Esophagus mucosa (tissue), 1 donor: ENCODE data around the gene SLC22A5. TPM values are rescaled to one million over a fixed set of nuclear protein-coding genes. Genes with fewer than 3 reads are reported as not detected.
A peak's percentile ranks its signal among the peaks of the same experiment; 100 is the strongest.
"Not testable (repeated sequence)": the region's sequence is repeated elsewhere in the genome, so short reads cannot be mapped to it uniquely, and the experiment has no call there.

ENCODE experiments used
- ATAC-seq: fragments of 200-7000 bp; cut with Tn5 transposase; one replicate; pipeline ENCODE4 v1.9.1; 2020
- total RNA-seq: library from RNA; stranded (reverse); gene quantifications from one replicate; pipeline ENCODE4 v1.2.4, GENCODE V29; 2023
- donor health status: DM: yes; HTN: yes; CAD: no.

The SLC22A5 gene
- total RNA-seq, 1 donor from 2014 or later: 2.7 TPM

DNA sequence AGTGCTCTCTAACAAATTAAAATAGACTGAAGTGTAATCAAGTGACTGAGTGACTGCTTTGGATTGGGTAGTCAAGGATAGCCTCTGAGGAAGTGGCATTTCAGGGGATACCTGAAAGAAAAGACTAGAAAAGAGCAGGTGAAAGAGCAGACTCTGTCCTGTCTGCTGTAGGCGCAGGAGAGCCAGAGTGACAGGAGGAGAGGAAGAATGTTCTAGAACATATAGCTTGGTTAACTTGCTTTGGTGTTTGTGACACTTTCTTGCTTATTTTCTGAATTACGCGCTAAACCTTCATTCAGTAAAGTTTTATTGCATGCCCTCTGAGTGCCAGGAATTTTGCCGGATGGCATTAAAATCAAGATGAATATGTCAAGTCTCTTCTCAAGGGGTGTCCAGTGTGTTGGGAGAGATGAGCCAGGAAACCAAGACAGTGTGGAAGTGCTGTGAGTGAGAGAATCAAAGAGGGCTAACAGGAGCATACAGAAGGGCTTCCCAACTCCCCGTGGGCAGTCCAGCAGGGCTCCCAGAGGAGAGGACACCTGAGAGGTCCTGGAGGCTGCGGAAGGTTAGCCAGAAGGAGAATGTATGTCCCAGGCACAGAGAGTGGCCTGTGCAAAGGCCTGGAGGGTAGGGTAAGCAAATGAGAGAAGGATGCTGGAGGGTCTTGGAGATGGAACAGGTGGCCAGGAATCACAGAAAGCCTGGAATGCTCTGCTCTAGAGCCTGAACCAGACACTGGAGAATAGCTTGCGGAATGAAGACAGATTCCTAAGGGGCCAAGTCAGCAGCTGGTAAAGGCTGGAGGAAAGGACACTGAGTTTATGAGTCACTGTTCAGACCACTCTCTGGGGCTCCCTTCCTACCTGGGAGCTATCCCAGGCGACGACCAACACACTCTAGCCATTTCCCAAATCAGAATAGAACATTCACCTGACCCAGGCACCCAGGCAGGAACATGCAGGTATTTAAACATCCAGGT, 59.3 kb downstream of the SLC22A5 start:
- no peak for ATAC-seq

DNA sequence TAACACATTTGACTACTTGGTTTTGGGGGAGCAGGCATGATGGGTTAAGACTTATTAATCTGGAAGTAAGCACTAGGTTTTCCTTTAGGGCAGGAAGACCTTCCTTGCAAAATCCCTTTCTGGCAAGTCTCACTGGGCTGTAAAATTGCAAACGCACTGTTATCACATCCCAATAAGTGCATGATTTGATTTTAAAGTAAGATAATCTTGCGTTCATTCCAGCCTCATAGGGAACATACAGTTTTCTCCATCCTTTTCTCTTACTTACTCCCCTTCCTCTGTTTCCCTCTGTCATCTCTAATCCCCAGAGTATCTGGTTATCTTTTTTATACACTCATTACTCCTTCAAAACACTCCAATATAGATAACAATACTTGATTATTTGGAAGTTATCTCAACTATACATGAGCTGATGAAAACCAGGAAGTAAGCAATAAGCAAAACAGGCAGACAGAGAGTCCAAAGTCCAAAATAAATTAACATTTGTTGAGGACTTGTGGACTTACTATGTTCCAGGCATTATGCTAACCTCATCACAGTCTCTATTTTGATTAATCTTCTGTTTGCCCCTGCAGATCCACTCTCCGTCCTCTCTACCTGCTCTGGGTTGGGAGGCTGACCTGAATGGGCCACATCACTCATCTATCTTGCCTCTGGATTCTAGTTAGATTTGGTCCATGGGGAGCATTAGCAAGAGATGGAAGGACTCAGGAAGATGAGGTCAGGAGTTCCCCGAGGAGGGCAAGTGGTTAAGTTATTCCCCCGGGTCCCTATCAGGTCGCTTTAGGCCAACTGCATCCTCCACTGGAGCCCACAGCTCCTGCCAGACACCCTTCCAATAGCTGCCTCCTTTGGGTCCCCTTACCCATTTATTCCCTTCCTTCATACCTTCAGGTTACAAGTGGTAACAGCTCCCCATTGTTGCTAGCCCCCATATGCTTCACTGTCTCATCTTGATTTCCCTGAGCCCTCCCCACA, 60.2 kb downstream of the SLC22A5 start:
- no peak for ATAC-seq

DNA sequence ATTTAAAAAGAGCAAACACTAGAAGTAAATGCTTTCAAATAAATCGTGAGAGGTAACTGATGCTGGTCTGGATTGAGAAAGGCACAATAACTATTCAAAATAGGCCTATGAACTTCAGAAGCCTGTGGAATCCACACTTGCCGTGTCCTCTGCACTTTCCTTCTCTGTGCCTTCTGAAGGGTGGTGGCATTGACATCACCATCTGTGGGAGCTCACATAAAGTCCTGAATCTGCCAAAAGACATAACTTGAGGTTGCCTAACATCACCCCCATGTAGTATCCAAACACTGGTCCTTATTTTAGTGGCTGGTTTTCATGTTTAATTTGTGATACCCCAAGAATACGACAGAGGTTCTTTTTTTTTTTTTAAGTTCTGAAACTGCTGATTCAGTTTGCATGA, 61.2 kb downstream of the SLC22A5 start:
- no peak for ATAC-seq

- no peak for ATAC-seq
These were observed 62.1 kb downstream of the SLC22A5 start for GRCh38 chr5:132431632-132432031.

GRCh38 chr5:132433141-132433540, 63.6 kb downstream of the SLC22A5 start:
- no peak for ATAC-seq

DNA sequence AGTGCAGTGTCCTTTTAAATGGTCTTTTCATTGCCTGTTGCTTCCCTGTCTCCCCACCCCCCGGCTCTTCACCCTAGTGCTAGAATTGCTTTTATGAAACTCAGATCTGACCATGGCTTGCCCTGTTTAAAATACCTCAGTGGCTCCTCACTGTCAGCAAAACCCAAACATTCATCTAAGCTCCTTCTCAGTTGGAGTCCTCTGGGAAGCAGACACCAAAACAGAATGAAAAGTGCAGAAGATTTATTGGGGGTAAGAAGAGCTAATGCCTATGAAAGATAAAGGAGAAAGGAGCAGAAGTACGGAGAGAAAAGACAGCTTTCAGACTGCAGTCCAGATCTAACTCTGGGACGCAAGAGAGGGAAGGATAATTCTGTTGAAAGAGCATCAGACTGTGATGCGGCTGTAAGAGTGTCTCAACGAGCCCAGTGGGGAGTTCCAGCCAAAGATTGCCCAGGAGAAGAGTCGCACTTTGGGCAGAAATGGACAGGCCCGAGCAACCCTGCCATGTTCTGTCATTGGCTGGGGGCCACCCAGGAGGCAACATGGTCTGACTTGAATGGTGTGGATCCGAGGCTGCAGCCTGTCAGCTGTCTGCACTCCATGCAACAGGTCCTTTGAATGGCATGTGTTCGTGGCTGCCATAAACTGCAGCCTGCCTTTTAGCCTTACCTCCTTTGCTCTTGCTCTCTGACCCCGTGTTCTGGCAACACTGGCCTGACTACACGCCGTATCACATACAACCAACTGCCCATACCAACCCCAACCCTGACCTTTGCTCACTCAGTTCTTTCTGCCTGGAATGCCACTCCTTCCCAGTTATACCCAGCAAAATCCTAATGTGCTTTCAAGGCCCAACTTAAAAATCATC, 65.1 kb downstream of the SLC22A5 start:
- peak; percentile 64 for ATAC-seq

DNA sequence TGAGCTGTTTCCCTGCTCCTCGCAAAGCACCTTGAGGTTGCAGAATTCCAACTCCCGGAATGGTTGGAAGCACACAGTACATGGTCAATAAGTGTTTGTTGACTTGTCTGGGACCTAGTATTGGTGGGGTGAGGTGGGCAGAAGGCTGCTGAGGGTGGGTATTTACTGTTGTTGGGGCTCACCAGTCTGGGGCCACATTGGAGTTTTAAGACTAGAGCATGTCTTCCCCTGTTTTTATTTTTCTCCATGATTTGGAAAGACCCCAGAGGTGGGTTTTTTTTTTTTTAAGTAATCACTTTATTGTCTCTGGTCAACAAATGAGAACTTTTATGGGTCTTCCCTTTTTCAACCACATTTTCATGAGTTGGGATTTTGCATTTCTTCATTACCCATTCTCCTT, 65.9 kb downstream of the SLC22A5 start:
- no peak for ATAC-seq

GRCh38 chr5:132435886-132436285, 66.4 kb downstream of the SLC22A5 start:
- no peak for ATAC-seq

- no peak for ATAC-seq
These were observed 67.4 kb downstream of the SLC22A5 start for GRCh38 chr5:132436936-132437335.

DNA sequence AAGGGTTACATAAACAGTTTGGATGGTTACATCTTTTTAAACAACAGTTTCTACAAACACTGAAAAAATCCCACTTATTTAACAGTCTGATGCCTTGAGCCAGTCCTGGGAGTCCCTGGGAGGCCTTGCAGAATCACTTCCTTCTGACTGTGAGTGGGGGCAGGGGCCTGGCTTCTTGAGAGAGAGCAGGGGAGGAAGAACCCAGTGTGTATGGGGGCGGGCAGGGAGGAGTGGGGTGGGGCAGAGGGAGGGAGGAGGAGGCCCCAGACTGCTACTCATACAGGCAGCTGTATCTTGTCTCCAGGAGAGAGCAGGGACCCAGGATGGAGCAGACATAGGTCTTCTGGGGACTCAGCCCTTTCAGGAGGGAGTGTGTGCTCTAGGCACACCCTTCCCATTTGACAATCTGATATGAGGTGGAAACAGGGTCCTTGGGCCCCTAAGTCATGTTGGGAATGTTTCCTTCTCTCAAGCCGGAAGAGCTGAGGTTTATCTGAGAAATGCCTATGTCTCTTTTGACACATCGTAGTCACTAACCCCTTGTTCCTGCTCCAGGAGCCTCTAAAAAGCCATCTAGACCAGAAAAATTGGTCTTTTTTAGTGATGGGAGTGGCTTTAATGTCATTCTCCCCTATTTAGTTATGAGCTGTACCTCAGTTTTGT, 68.2 kb downstream of the SLC22A5 start:
- ATAC-seq: peak; percentile 48

DNA sequence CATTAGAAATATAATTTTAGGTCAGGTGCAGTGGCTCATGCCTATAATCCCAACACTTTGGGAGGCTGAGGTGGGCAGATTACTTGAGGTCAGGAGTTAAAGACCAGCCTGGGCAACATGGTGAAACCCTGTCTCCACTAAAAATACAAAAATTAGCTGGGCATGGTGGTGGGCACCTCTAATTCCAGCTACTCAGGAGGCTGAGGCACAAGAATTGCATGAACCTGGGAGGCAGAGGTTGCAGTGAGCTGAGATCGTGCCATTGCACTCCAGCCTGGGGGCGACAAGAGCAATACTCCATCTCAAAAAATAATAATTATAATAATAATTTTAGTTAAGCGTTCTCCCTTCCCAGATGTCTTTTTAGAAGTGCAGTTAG, 68.7 kb downstream of the SLC22A5 start:
- ATAC-seq: not testable (repeated sequence)

DNA sequence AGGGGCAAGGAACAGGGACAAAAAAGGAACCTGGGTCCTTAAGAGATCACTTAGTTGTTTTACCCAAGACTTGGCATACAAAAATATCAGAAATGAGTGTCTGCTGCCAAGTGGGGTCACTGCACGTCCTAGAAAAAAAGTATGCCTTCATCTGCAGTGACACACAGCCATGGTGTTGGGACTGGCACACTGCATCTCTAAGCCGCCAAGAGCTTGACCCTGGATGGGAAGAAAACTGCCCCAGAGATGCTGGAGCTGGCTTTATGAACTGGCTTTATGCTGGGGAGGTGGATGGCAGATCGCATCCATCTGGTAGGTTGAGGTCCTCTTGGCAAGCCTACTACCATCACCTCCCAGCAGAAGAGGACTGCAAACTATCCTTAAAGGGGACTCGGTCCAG, 69.4 kb downstream of the SLC22A5 start:
- ATAC-seq: no peak

GRCh38 chr5:132439521-132440089, 70.1 kb downstream of the SLC22A5 start:
- ATAC-seq: peak; percentile 58

- no peak for ATAC-seq
These were observed 74.6 kb downstream of the SLC22A5 start for GRCh38 chr5:132444061-132444460.

Other genes with a start within 250 kb of the SLC22A5 start
- gene P4HA2, start 141.9 kb upstream of the SLC22A5 start, total RNA-seq: 19.0 TPM
- gene PDLIM4, start 112.0 kb upstream of the SLC22A5 start, total RNA-seq: 26.9 TPM
- gene SLC22A4, start 75.3 kb upstream of the SLC22A5 start, total RNA-seq: 0.28 TPM
- gene IRF1, start 121.1 kb downstream of the SLC22A5 start, total RNA-seq: 9.1 TPM
- gene IL5, start 173.8 kb downstream of the SLC22A5 start, total RNA-seq: not detected
- gene RAD50, start 187.3 kb downstream of the SLC22A5 start, total RNA-seq: 23.1 TPM